NCI-H2081 treated with DMSO at 0.1 percent for 48 hours (cell line): ENCODE measurements around the gene ACOT11.

Experiments used
- DNase-seq: peaks from one replicate; lab custom pipeline; 2025; lab: John Stamatoyannopoulos, UW

ACOT11 gene

DNA sequence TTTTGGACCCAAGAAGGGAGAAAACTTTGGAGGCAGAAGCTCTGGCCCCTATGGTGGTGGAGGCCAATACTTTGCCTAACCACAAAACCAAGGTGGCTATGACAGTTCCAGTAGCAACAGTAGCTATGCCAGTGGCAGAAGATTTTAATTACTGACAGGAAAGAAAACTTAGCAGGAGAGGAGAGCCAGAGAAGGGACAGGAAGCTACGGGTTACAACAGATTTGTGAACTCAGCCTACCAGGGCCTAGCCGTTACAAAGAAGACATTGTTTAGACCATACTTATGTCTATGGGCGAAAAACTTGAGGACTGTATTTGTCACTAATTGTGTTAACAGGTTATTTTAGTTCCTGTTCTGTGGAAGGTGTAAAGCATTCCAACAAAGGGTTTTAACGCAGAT is 10.4 kb upstream of the ACOT11 start:
- no peak for DNase-seq

- DNase-seq: no peak
Observed at GRCh38 chr1:54538538-54538937, 9.5 kb upstream of the ACOT11 start.

- DNase-seq: no peak
Observed at GRCh38 chr1:54540582-54541295, 7.3 kb upstream of the ACOT11 start.

DNA sequence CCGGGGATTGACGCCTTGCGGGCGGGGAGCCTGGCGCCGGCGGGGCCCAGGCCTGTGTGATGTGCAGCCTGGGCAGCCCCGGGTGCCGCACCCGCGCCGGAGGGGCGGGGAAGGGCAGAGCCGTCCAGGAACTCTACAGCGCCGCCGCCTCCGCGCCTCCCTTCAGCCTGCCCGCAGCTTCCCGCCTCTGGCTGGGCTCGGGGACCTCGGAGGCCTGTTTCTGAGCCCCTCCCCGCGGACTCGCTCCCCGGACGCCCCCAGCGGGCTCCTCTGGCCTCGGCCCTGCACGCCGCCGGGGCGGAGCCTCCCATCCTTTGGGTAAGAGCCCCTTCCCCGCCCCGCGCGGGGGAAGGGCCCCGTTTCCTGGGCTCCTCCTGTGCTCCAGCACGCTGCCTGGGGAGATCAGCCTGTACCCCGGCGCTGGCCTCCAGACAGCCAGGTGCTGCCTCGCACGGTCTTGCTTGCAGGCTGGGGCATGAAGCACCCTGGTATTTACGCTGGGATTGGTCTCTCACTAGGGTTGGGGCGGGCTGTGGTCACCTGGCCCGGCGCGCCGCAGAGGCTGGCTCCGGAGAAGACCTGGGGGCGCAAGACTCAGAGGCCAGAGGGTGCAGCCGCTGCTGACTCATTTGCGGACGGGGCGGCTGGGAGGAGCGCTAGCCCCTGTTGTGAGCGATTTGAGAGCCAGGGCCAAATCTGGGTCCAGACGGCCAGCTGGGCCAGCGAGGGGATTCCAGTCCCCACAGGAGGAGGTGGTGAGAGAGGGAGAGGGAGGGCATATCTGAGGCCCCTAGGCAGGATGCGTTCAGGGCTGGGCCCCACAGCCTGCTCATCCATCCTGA is 5.7 kb upstream of the ACOT11 start:
- peak; percentile 18 for DNase-seq

DNA sequence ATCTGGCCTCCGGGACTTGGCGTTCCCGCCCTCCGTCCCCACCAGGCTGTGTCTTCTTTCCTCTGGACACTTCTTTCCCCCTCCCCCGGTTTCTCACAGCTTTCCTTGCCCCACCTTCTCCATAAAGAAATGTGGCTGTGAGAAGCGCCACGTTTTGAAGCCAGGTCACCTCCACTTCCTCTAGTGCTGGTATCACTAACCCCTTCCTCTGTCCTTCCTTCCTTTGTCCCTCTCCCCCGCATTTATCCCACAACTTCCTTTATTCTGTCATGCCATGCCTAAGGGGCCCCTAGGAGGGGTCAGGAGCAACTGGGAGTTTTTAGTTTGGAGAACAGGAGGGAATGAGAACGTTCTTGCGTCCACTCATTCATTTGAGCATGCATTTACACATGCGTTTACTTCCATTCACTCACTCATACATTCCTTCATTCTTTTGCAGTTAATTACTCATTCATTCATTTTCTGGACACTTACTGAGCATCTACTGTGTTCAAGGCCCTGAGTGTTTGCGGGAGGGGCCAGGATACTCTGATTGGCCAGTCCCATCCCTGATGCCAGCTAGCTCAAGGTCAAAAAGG is 5.0 kb upstream of the ACOT11 start:
- no peak for DNase-seq

DNA sequence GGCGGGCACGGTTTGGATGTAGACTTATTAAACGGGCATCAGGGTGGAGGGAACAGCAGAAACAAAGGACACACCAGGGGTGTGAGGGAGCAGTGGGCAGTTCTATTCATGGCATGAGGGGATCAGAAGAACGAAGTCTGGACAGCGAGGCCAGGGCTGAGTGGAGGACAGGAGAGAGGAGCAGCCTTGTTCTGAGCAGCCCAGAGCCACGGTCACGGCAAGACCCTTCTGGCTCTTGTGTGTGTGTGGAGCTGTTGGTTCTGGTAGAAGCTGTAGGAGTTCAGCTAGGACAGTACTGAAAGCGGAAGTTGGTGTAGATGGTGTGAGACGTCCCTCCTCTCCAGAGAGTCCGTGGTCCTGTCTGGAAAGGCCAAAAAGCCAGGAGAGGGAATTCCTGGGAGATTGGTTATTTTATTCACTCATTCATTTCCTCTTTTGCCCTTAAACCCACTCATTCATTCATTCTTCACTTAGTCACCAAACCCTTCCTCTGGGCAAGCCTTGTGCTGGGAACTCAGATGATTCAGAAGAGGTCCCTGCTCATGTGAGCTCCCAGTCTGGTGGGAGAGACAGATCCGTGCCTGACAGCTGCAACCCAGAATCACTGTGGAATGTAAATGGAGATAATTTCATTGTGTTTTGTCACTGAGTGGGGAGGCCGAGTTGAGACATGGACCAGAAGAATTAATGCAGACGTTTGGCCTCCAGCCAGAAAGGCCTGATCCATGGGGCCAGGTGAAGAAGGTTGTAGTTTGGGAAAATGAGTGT is 4.1 kb upstream of the ACOT11 start:
- no peak for DNase-seq

GRCh38 chr1:54545916-54546635 is 2.0 kb upstream of the ACOT11 start:
- DNase-seq: no peak

- DNase-seq: no peak
Observed at GRCh38 chr1:54546651-54547401, 1.2 kb upstream of the ACOT11 start.

GRCh38 chr1:54548389-54549044 is 489 bp downstream of the ACOT11 start:
- DNase-seq: no peak

DNA sequence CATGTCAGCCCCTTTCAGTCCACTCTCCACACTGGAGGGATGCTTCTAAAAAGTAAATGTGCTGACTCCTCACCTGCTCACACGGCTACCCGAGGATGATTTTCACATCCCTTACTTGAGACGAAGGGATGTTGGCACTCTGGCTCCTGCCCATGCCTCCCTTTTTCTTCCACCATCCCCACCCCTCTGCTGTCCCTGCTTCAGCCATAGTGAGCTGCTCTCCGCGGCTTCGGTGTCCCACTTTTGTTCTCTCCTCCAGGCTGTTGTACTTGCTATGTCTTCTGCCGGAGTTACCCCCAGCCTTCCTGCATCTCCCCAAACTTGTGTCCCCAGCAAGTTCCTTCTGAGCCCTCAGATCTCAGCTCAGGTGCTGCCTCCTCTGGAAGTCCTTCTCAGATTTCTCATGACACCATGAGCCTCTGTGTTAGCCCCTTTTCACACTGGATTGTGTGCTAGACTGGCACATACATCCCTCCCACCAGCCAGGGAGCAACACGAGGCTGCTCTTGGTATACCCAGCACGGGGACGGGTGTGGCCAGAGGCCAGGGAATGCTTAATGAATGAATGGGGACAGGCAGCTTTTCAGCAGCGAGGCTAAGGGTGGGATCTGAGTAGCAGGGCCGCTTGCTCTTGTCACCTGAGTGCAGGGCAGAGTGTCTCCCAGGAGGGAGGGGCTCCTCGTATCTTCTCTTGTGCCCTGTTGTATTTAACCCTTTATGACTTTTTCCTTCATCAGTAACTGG is 1.3 kb downstream of the ACOT11 start:
- no peak for DNase-seq

- no peak for DNase-seq
Observed at GRCh38 chr1:54551891-54552290, 3.9 kb downstream of the ACOT11 start.

- no peak for DNase-seq
Observed at GRCh38 chr1:54553602-54554313, 5.7 kb downstream of the ACOT11 start.

DNA sequence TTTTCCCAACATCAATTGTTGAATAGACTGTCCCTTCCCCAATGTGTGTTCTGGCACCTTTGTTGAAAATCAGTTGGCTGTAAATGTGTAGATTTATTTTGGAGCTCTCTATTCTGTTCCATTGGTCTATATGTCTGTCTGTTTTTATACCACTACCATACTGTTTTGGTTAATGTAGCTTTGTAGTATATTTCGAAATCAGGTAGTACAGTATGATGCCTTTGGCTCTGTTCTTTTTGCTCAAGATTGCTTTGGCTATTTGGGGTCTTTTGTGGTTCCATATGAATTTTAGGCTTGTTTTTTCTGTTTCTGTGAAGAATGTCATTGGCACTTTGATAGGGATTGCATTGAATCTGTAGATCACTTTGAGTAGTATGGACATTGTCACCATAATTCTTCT is 8.1 kb downstream of the ACOT11 start:
- DNase-seq: no peak

- no peak for DNase-seq
Observed at GRCh38 chr1:54557671-54558355, 9.8 kb downstream of the ACOT11 start.

GRCh38 chr1:54558434-54559030 is 10.5 kb downstream of the ACOT11 start:
- no peak for DNase-seq

- DNase-seq: no peak
Observed at GRCh38 chr1:54559111-54559548, 11.1 kb downstream of the ACOT11 start.

- DNase-seq: no peak
Observed at GRCh38 chr1:54559771-54560231, 11.8 kb downstream of the ACOT11 start.
